Ectodermal cell (in vitro differentiated cells): Measurements from ENCODE around the gene EIF5. TPM values are rescaled to one million over a fixed set of nuclear protein-coding genes. Genes with fewer than 3 reads are reported as not detected.
A peak's percentile ranks its signal among the peaks of the same experiment; 100 is the strongest.

Experiments
- H3K27ac ChIP-seq: 2 replicates; pipeline ENCODE4 v1.7.0; 2013; ENCODE audit warnings: mild to moderate bottlenecking, low read depth, low read length; ENCODE audit not compliant: insufficient read depth, poor library complexity, severe bottlenecking
- H3K27me3 ChIP-seq: 2 replicates; pipeline ENCODE4 v1.7.0; 2013; ENCODE audit warnings: mild to moderate bottlenecking, low read length; ENCODE audit not compliant: insufficient read depth, control insufficient read depth, poor library complexity, severe bottlenecking
- H3K36me3 ChIP-seq: one replicate; pipeline ENCODE4 v1.7.0; 2013; ENCODE audit warnings: low read length; ENCODE audit not compliant: control insufficient read depth, insufficient read depth
- H3K4me1 ChIP-seq: one replicate; pipeline ENCODE4 v1.7.0; 2013; ENCODE audit warnings: low read length; ENCODE audit not compliant: control insufficient read depth, insufficient read depth
- H3K4me3 ChIP-seq: 2 replicates; pipeline ENCODE4 v1.7.0; 2013; ENCODE audit warnings: low read depth, low read length, control low read depth; ENCODE audit not compliant: insufficient read depth
- H3K9me3 ChIP-seq: 2 replicates; pipeline ENCODE4 v1.7.0; 2013; ENCODE audit warnings: mild to moderate bottlenecking, low read length, moderate library complexity; ENCODE audit not compliant: control insufficient read depth
- WGBS, 2 experiments: methylation state at CpG; one replicate each; pipeline ENCODE4 v1.1.7; 2013; ENCODE audit warnings: missing lambda C conversion rate in 2 of 2; 5-methylcytosine and 5-hydroxymethylcytosine counted together
- polyA plus RNA-seq, 4 experiments: library from polyadenylated mRNA; stranded (reverse); fragments of 50-300 nt; gene quantifications; one replicate each; pipeline ENCODE4 v1.2.3, GENCODE V29; 2013

The EIF5 gene
- 268 TPM for polyA plus RNA-seq (2013, experiment 1 of 4)
- 261 TPM for polyA plus RNA-seq (2013, experiment 2 of 4)
- 263 TPM for polyA plus RNA-seq (2013, experiment 3 of 4)
- polyA plus RNA-seq (2013, experiment 4 of 4), result 295 TPM

- Histone ChIP-seq H3K9me3 (no peaks in the 10 kb centered on the region), H3K36me3 (peaks cover 35% of the 10 kb centered on the region), H3K27ac (peak within 1 kb of the TSS; percentile 97), H3K4me3 (peak within 1 kb of the TSS; percentile 68), H3K4me1 (peaks cover 9% of the 10 kb centered on the region), H3K27me3 (no peaks in the 10 kb centered on the region)
- 0% methylated on average over 103 of the region's 103 CpGs for WGBS, 2 experiments
Measured at GRCh38 chr14:103333754-103334643, at the start of gene EIF5. Gene EIF5 (plus strand): TSS chr14:103334237. CDS start chr14:103335861, 1,624 bp downstream.

DNA sequence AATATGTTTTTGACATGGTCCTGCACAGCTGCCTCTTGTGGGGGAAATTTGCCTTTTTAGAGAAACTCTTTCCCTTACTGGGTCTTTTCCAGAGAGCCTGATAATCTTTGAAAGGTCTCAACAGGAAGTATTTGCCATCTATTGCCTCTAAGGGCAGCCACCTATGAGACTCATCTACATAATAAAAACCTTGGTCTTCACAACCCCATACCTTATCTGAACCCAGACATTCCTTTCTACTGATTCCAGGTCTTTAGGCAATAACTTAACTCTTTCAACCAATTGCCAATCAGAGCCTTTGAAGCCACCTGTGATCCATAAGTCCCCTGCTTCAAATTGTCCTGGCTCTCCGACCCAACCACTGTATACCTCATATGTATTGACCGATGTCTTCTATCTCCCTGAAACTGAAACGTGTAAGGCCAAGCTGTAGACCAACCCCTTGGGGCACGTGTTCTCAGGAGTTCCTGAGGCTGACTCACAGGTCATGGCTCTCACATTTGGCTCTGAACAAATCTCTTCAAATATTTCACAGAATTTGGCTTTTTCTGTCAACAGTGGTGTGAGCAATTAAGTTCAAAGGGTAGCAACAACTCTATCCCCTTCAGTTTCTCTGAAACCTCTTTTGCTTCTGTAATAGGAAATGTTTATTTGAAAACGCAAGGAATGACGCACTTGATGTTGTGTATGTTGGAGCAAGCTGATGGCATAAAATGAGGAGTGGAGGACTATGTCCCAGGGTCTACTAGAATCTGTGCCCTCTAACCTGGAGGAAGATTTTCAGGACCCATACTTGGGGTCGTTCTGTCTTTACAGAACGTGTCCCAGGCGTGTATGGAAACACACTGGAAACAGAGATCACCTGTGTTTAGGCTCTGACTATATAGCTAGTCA, 49.2 kb upstream of the EIF5 start:
- 73 to 75% methylated on average over 9 of the region's 9 CpGs for WGBS, 2 experiments
- Histone ChIP-seq H3K36me3 (no peaks in the 10 kb centered on the region), H3K27me3 (peaks cover 17% of the 10 kb centered on the region), H3K9me3 (no peaks in the 10 kb centered on the region), H3K4me3 (no peak overlapping the region), H3K27ac (no peak overlapping the region), H3K4me1 (no peaks in the 10 kb centered on the region)

- Histone ChIP-seq H3K4me1 (no peaks in the 10 kb centered on the region), H3K27ac (no peak overlapping the region), H3K9me3 (no peaks in the 10 kb centered on the region), H3K36me3 (no peaks in the 10 kb centered on the region), H3K27me3 (peaks cover under 1% of the 10 kb centered on the region), H3K4me3 (no peak overlapping the region)
- WGBS, 2 experiments, result 82 to 98% methylated on average over 2 of the region's 2 CpGs
Measured at GRCh38 chr14:103286460-103286859, 47.6 kb upstream of the EIF5 start.

GRCh38 chr14:103286968-103287850, 46.8 kb upstream of the EIF5 start:
- Histone ChIP-seq H3K4me3 (no peak overlapping the region), H3K9me3 (no peaks in the 10 kb centered on the region)
- WGBS, 2 experiments, result 91 to 92% methylated on average over 20 of the region's 20 CpGs

DNA sequence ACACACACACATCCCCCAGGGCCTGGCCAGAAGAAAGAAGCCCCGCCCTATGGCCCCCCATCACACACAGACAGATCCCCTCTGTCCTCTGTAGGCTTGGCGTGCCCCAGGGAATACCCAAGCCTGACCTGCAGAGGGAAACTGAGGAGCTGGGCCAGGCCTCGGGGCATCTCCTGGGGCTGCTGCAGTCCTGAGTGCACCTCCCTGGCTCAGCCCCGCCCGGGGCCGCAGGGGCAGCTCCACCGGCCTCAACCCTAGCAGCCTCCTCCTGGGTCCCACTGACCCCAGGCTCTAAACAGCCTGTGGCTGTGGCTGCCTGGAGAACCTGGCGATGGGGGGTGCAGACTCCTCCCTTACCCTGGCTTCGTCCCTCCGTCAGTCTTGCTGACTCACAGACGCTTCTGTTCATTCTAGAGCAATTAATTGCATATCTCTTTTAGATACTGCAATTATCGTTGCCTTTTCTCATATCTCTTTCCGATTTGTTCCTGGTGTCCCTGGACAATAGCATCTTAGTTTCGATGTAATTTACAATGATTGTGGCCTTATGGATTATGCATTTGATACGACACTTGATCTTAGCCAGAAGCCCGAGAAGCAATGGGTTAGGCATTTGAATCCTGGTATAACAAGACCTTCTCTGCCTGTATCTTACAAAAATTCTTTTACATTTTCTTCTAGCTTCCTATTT, 45.8 kb upstream of the EIF5 start:
- no peaks in the 10 kb centered on the region for H3K36me3 ChIP-seq
- H3K4me3 ChIP-seq, result no peak overlapping the region
- WGBS, 2 experiments, result 84% methylated on average over 16 of the region's 16 CpGs
- H3K27me3 ChIP-seq, result no peaks in the 10 kb centered on the region
- H3K27ac ChIP-seq, result no peak overlapping the region
- H3K9me3 ChIP-seq, result no peaks in the 10 kb centered on the region
- H3K4me1 ChIP-seq, result no peaks in the 10 kb centered on the region

More at GRCh38 chr14:103286968-103287850, 46.8 kb upstream of the EIF5 start:
- Histone ChIP-seq H3K36me3 (no peaks in the 10 kb centered on the region), H3K4me1 (no peaks in the 10 kb centered on the region), H3K27ac (no peak overlapping the region), H3K27me3 (no peaks in the 10 kb centered on the region)

DNA sequence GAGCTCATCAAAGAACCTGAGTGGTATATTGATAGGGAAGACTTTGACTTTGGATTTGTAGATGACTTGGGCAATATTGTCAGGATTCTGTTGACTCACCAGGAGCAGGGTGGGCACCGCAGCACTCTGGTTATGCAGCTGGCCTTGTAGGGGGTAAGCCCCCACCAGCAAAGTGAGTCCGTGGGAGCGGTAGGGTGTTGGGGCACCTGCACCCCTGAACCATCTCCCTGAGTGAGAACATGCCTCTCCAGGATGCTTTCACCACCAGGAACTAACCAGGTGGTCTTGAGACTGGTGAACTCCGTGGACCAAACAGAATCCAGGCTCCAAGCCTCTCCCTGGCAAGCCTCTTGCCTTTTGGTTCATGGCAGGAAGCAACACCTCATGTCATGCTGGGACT, 44.0 kb upstream of the EIF5 start:
- Histone ChIP-seq H3K9me3 (no peaks in the 10 kb centered on the region), H3K27me3 (no peaks in the 10 kb centered on the region), H3K4me3 (no peak overlapping the region), H3K27ac (no peak overlapping the region), H3K36me3 (no peaks in the 10 kb centered on the region), H3K4me1 (no peaks in the 10 kb centered on the region)
- WGBS, 2 experiments, result 91 to 92% methylated on average over 4 of the region's 4 CpGs

GRCh38 chr14:103290494-103290893, 43.5 kb upstream of the EIF5 start:
- Histone ChIP-seq H3K4me3 (no peak overlapping the region), H3K27ac (no peak overlapping the region), H3K9me3 (no peaks in the 10 kb centered on the region), H3K27me3 (no peaks in the 10 kb centered on the region), H3K4me1 (no peaks in the 10 kb centered on the region), H3K36me3 (no peaks in the 10 kb centered on the region)
- 91 to 92% methylated on average over 5 of the region's 5 CpGs for WGBS, 2 experiments

- no peaks in the 10 kb centered on the region for H3K9me3 ChIP-seq
- H3K4me1 ChIP-seq, result no peaks in the 10 kb centered on the region
- WGBS, 2 experiments, result 95 to 97% methylated on average over 3 of the region's 3 CpGs
- H3K27me3 ChIP-seq, result no peaks in the 10 kb centered on the region
- H3K36me3 ChIP-seq, result no peaks in the 10 kb centered on the region
- no peak overlapping the region for H3K4me3 ChIP-seq
- H3K27ac ChIP-seq, result no peak overlapping the region
Measured at GRCh38 chr14:103290961-103291360, 43.1 kb upstream of the EIF5 start.
